KMS-11 (cell line): Measurements from ENCODE around the gene SH3BP2.

Source experiments
- H2AFZ ChIP-seq: fragments of 200-600 bp; sonication (generic); 2 replicates; pipeline ENCODE4 v1.6.1; 2016; ENCODE audit warnings: antibody characterized with exemption, mixed run types, low read depth
- H3K27ac ChIP-seq: fragments of 200-600 bp; sonication (generic); 2 replicates; pipeline ENCODE4 v1.6.1; 2016; ENCODE audit warnings: mild to moderate bottlenecking, mixed run types
- H3K27me3 ChIP-seq: fragments of 200-600 bp; sonication (generic); 2 replicates; pipeline ENCODE4 v1.6.1; 2017; ENCODE audit warnings: mild to moderate bottlenecking, low read depth, mixed run types, moderate library complexity; ENCODE audit not compliant: insufficient read depth
- H3K36me3 ChIP-seq: fragments of 200-600 bp; sonication (generic); 2 replicates; pipeline ENCODE4 v1.6.1; 2017; ENCODE audit warnings: mild to moderate bottlenecking, mixed run types; ENCODE audit not compliant: insufficient read depth
- H3K4me1 ChIP-seq: fragments of 200-600 bp; sonication (generic); 2 replicates; pipeline ENCODE4 v1.6.1; 2016; ENCODE audit warnings: mild to moderate bottlenecking, low read depth, mixed run types; ENCODE audit not compliant: poor library complexity, severe bottlenecking
- H3K4me2 ChIP-seq: fragments of 200-600 bp; sonication (generic); 2 replicates; pipeline ENCODE4 v1.7.0; 2016; ENCODE audit warnings: mild to moderate bottlenecking, mixed run types
- H3K4me3 ChIP-seq: fragments of 200-600 bp; sonication (generic); IDR thresholded peaks from 2 replicates; pipeline ENCODE4 v1.6.1; 2017; ENCODE audit warnings: low read depth, low read length, mixed read lengths; ENCODE audit not compliant: insufficient read depth
- H3K79me2 ChIP-seq: fragments of 200-600 bp; sonication (generic); 2 replicates; pipeline ENCODE4 v1.6.1; 2016; ENCODE audit warnings: low read depth, mixed run types; ENCODE audit not compliant: insufficient read depth
- H3K9ac ChIP-seq: fragments of 200-600 bp; sonication (generic); 2 replicates; pipeline ENCODE4 v1.6.1; 2016; ENCODE audit warnings: mild to moderate bottlenecking, mixed run types
- H4K20me1 ChIP-seq: fragments of 200-600 bp; sonication (generic); 2 replicates; pipeline ENCODE4 v1.6.1; 2016; ENCODE audit warnings: mild to moderate bottlenecking, mixed run types; ENCODE audit not compliant: insufficient read depth
- CTCF ChIP-seq: fragments of 200-600 bp; sonication (generic); conservative IDR thresholded peaks from 2 replicates; pipeline ENCODE4 v1.6.1; 2017; ENCODE audit warnings: low read depth, mild to moderate bottlenecking, antibody characterized with exemption, low read length, moderate library complexity, mixed read lengths

The SH3BP2 gene

GRCh38 chr4:2832309-2832980 is 39.6 kb downstream of the SH3BP2 start:
- no peak for TF ChIP-seq CTCF
- Histone ChIP-seq H3K4me1 (no peaks in the 10 kb centered on the region), H3K4me3 (no peak overlapping the region), H3K79me2 (no peaks in the 10 kb centered on the region), H3K9ac (no peak overlapping the region), H3K4me2 (no peak overlapping the region), H4K20me1 (no peaks in the 10 kb centered on the region), H3K27ac (no peak overlapping the region), H2AFZ (no peak overlapping the region), H3K36me3 (no peaks in the 10 kb centered on the region), H3K27me3 (no peaks in the 10 kb centered on the region)

GRCh38 chr4:2832981-2833670 is 40.2 kb downstream of the SH3BP2 start:
- H2AFZ ChIP-seq, result no peak overlapping the region
- no peaks in the 10 kb centered on the region for H4K20me1 ChIP-seq
- H3K9ac ChIP-seq, result no peak overlapping the region
- no peaks in the 10 kb centered on the region for H3K4me1 ChIP-seq
- no peaks in the 10 kb centered on the region for H3K27me3 ChIP-seq
- no peak for TF ChIP-seq CTCF
- no peak overlapping the region for H3K4me3 ChIP-seq
- no peaks in the 10 kb centered on the region for H3K79me2 ChIP-seq
- no peak overlapping the region for H3K27ac ChIP-seq
- H3K36me3 ChIP-seq, result no peaks in the 10 kb centered on the region
- no peak overlapping the region for H3K4me2 ChIP-seq

- Histone ChIP-seq H2AFZ (no peak overlapping the region), H3K27ac (no peak overlapping the region), H3K9ac (no peak overlapping the region), H3K27me3 (no peaks in the 10 kb centered on the region), H3K4me1 (no peaks in the 10 kb centered on the region), H4K20me1 (no peaks in the 10 kb centered on the region), H3K4me3 (no peak overlapping the region), H3K4me2 (no peak overlapping the region), H3K79me2 (no peaks in the 10 kb centered on the region), H3K36me3 (no peaks in the 10 kb centered on the region)
- TF ChIP-seq CTCF, result no peak
Observed at GRCh38 chr4:2833671-2834000, 40.8 kb downstream of the SH3BP2 start.

- Histone ChIP-seq H3K27ac (no peak overlapping the region), H4K20me1 (no peaks in the 10 kb centered on the region), H3K4me2 (no peak overlapping the region), H3K9ac (no peak overlapping the region), H3K79me2 (no peaks in the 10 kb centered on the region), H3K4me1 (no peaks in the 10 kb centered on the region), H3K27me3 (no peaks in the 10 kb centered on the region), H3K4me3 (no peak overlapping the region), H2AFZ (no peak overlapping the region), H3K36me3 (no peaks in the 10 kb centered on the region)
- no peak for TF ChIP-seq CTCF
Observed at GRCh38 chr4:2834001-2834921, 41.4 kb downstream of the SH3BP2 start.
